Forelimb muscle (tissue), 1 donor: Measurements from ENCODE around the gene MBD2. TPM values are rescaled to one million over a fixed set of nuclear protein-coding genes. Genes with fewer than 3 reads are reported as not detected.
"Not testable (repeated sequence)": the region's sequence is repeated elsewhere in the genome, so short reads cannot be mapped to it uniquely, and the experiment has no call there.

Experiments
- DNase-seq: peaks from one replicate; pipeline ENCODE4 v3.0.0-alpha.2; 2013; ENCODE audit warnings: low read depth
- polyA plus RNA-seq: library from polyadenylated mRNA; unstranded; fragments of 120-200 nt; gene quantifications from one replicate; pipeline ENCODE4 v1.2.1, GENCODE V29; 2013; ENCODE audit not compliant: insufficient read length

MBD2 gene
- polyA plus RNA-seq, 1 donor: 40.4 TPM

DNA sequence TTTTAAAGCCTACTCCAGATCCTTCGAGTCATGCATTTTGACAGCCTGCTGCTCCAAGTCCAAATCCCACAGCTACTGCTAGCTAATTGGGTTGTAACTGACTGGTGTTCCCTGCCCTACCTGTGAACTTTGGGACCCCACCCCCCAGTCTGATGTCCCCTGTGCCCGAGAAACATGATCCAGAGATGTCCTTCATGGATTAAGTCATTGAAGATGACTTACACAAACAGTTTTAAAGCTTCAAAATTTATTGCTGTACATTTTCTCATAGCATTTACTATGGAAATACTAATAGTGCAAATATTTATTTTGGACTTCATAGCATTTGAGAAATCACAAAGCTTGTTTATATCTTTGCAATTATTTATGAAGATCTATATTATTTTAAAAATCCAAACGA lies 73.1 kb downstream of the MBD2 start:
- no peak for DNase-seq

DNA sequence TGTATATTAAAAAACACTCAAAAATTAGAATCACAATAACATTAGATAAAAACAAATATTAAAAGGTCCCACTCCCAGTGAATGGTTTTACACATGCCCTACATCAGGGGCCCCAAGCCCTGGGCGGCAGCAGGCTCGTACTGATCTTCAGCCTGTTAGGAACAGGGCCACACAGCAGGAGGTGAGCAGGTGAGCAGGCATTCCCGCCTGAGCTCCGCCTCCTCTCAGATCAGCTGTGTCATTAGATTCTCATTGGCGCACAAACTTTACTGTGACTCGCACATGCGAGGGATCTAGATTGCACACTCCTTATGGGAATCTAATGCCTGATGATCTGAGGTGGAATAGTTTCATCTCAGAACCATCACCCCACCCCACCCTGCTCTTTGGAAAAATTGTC lies 74.2 kb downstream of the MBD2 start:
- no peak for DNase-seq

DNA sequence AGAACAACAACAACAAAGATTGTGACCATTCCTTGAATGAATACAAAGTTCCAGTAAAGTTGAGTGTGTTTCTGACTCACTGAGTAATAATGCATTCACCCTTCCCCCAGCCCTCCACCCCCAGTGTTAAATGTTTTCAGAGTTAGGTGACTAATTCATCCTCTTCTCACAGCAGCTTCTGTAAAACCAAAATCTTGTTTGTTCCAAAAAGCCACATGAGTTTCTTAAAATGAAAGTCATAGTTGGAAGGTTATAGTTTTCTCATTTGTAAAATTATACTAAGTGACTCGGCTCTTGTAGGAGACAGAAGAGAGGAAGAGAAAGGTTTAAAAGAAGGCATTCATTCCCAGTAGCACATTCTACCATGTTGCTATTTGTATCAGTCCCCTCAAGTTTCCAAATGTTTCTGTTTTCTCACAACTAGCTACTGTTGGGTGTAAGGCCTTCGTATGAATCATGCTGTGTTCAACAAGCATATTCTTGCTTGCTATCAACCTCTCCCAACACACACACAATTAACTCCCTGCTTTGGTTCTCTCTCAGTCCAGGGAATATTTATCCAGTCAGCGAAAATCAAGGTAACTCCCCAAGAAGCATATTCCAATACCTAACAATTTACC lies 75.3 kb downstream of the MBD2 start:
- DNase-seq: no peak

DNA sequence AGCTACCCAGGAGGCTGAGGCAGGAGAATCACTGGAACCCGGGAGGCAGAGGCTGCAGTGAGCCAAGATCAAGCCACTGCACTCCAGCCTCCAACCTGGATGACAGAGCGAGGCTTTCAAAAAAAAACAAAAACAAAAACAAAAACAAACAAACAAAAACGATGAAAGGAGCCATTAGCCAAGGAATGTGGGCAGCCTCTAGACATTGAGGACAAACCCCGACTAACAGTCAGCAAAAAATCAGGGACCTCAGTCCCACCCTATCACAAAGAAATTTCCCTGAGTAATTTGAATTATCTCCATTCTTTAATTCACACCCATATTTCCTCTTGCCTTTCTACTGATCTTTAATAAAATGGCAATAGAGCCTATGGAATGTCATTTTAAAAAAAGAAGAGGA lies 75.8 kb downstream of the MBD2 start:
- DNase-seq: no peak

DNA sequence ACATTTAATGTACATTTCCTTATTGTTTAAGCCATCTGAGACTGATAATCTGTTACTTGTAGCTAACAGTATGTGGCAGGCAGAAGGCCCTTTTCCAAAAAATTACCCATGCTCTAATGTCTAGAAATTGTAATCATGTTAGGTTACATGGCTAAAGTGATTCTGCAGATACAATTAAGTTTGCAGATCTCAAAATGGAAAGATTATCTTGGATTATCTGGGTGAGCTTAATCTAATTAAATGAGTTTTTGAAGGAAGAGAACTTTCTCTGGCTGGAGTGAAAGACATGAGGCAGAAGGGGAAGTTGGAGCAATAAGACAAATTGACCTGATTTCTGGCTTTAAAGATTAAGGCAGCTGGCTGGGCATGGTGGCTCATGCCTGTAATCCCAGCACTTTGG lies 76.3 kb downstream of the MBD2 start:
- no peak for DNase-seq

DNA sequence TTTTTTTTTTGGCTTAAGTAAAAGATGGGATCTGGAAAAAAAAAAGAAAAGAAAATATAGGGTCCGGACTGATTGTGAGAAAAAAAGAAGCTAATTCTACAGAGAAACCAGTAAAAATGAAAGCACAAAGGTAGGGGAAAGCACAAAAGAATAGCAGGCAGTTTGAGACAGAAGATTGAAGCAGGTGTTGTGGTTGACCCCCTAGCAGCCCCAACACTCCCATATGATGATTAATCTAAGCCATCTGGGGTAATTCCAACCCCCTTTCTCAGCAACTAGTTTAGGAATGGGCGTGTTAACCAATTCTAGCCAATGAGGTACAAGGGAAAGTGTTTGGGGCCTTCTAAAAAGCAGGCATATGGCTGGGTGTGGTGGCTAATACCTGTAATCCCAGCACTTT lies 77.0 kb downstream of the MBD2 start:
- DNase-seq: no peak

DNA sequence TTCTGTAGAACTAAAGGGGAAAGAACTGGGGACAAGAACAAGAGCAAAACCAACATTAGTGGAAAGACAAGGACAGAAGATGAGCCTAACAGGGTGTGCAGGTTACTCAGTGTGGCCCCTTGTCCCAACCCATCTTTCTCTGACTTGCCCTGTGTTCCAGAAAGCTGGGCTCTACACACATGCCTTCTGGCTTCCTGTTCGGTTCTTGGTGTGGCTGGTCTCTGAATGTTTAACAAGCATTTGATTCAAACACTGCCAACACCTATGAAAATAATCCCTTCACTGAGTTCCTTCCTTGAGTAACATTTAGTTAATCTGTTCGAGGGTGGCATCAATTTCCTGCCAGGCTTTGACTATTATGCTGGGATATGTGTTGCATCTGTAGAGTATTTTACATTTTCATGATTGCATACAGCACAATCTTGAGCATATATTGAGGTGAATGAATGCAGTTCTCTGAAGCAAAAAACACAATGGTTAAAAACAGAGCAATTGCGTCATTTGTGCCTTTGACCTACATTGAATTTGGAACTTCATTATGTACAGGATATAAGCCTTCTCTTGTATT lies 83.3 kb downstream of the MBD2 start:
- DNase-seq: no peak

DNA sequence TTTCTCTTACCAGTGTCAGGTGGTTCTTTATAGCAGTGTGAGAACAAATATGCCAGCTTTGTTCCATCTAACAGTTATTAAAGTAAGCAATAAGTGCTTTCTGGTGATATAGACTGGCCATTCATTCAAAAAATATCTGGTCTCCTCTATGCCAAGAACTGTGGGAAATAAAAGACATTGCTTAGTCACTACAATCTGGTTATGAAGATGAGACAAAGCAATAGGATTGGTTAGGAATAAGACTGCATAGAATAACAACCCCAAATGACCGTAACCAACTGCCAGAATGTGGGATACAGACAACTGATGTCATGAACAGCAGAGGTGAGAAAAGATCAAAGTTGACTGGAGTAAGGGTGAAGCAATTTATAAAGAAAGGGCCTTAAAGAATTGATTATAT lies 83.8 kb downstream of the MBD2 start:
- no peak for DNase-seq

DNA sequence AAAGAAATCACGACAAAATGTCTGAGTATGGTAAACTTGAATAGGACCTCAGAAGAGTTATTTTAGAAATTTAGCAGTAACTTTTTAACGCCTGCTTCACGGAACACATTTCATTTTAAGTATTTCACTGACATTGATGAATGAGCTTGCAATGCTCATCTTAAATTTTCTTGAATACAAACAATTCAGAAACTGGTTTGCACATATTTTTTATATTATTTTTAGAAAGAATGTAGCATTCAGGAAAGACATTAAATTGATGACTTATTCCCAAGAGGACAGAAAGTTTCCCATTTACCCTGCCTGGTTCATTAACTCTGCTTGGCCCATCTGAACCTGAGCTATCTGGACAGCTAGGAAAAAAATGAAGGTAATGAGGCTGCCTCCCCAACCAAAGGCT lies 89.3 kb downstream of the MBD2 start:
- no peak for DNase-seq

DNA sequence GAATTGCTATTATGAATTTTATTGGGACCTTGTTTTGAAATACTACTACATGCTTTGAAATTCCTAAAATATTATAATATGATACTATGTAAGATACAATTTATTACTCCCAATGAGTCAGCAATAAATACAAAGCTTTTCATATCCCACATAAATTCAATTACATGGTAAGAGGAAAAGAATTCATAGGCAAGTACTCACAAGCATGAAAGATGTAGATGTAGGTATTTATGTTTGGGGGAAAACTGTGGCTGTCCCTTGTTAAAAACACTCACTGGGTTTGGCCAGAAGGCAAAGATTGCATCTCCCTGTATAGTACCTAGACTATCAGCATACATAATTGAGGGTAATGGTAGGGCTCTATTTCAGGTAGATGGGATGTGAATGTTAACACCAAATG lies 90.4 kb downstream of the MBD2 start:
- no peak for DNase-seq

DNA sequence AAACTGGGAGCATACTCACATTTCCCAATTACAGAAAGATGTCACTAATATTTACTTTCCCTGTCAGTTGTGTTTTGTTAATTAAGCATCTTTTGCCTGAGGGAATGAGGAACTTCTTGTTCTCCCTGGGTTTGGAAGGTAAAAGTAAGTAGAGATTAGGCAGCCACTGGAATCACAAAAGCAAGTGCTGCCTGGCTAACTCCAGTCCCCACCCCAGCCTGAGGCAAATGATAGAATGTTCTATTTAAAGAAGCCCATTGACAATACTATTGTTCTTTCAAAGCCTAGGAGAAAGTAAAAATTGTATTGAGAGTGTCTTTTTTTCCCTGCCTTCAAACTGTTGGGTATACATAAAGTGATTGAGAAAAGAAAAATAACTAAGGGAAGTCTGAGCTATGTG lies 93.8 kb downstream of the MBD2 start:
- no peak for DNase-seq

DNA sequence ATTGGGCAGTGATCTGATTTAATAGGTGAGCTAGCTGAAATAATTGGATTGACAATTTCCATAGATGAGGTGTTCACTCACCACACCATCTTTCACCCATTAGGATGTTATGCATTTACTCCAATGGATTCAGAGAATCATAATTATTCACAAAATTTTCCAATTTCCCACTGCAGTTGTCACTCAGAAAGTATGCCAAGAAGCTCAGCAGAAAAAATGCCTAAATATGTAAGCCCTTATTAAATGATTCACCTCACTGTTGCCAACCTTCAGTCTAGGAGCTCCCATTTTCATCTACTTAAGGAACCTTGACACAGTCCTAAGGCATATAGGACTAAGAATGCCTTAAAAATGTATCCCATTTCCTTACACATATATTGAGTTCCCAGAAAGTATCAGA lies 94.3 kb downstream of the MBD2 start:
- no peak for DNase-seq

DNA sequence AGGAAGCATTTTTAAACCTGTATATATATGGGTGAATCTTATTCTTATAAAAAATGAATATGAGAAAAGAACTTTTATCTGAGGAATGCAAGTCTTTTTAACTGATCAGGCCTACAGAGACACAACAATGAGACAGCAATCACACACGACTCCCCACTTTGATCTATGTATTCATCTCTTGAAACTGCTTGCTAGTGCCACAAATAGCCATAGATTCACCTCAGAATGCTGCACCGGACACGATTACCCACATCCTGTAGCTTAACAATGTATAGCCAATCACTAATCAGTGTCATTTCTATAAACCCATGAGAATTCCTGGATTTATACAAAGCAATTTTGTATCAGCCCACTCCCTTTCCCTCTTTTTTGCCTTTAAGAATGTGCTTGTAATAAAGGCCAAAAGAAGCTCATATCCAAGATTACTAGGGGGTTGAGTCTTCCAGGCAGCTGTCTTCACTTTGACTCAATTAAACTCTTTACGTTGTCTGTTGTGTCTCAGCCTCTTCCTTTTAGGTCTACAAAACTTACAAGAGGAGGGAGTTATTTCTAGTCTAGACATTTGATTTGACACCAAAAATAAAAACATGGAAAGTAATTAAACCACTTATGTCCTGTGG lies 94.9 kb downstream of the MBD2 start:
- no peak for DNase-seq

DNA sequence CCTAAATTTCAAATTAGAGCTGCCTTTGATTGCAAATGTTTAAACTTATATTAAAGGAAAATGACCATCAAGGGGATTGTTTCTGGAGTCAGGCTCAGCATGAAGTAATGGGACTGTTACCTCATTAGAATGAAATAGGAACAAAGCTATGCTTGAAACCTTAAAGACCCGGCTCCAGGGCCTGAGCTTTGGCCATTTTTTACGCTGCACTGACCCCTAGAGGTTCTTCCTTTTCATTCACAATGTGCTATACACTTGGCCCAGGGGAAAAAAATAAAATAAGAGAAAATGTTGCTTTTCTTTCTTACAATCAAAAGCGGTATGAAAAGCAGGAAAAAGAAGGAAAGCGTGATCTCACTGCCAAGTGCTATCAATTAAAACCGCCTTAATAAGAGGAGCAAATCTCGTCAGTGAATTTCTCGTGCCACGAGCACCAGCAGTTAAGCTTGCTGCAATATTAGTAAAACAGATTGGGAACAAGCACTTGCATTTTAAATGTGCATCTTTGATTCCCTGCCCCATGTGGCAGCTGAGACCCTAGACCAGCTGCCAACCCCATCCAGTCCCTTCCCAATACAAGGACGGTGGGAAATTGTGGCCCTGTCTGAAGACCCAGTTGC lies 96.6 kb downstream of the MBD2 start:
- peak; percentile 13 for DNase-seq

DNA sequence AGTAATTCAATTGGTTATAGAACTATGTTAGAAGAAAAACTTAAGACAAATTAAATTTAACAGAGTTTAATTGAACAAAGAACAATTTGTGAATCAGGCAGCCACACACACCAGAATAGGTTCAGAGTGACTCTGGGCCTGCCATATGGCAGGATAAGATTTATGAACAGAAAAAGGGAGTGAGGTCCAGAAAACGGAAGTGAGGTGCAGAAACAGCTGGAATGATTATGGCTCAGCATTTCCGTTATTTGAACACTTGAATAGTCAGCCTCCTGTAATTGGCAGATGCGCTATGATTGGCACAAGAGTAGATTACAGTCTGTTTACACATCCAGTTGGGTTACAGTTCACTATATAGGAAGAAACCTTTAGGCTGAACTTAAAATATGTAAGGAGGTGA lies 99.0 kb downstream of the MBD2 start:
- DNase-seq: no peak

DNA sequence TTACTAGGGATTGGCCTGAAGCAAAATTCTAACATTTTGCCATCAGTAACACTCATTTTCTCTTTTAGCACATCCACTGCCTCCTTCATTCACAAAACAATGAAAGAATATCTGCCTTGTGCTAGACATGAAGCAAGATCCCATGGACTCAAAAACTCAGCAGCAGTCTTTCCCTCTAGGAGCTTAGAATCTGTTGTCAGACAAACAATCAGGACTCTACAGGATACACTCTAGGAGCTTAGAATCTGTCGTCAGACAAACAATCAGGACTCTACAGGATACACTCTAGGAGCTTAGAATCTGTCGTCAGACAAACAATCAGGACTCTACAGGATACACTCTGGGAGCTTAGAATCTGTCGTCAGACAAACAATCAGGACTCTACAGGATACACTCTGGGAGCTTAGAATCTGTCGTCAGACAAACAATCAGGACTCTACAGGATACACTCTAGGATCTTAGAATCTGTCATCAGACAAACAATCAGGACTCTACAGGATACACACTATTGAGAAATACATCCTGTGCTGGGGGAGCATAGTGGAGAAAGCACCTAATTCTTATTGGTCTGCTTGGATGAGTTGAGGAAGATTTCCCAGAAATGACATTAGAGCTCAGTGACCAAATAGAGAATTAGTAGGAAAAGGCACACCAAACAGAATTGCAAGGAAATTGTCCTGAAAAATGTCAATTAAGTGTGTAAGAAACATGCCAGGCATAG lies 100.6 kb downstream of the MBD2 start:
- not testable (repeated sequence) for DNase-seq

DNA sequence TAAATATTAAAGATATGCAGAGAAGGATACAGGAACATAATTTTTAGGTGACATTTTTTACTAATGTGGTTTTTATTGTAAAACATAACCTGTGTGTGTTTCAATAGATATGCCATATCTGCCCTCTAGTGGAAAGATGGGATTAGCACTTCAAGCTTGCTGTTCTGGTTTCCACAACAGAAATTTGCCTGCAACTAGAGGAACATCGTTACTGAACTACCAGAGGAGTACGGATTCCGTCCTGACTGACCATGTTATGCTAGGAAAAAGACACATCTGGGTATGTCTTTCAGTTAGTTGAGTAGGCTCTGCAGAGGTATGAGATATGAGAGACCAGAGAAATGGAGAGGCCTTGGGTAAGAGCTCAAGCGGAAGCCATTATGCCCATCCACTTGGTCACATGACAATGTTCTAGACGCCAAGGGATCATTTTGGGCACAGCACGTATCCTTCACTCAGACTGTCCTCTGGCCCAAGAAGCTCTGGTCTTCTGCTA lies 104.9 kb downstream of the MBD2 start:
- peak; percentile 20 for DNase-seq

DNA sequence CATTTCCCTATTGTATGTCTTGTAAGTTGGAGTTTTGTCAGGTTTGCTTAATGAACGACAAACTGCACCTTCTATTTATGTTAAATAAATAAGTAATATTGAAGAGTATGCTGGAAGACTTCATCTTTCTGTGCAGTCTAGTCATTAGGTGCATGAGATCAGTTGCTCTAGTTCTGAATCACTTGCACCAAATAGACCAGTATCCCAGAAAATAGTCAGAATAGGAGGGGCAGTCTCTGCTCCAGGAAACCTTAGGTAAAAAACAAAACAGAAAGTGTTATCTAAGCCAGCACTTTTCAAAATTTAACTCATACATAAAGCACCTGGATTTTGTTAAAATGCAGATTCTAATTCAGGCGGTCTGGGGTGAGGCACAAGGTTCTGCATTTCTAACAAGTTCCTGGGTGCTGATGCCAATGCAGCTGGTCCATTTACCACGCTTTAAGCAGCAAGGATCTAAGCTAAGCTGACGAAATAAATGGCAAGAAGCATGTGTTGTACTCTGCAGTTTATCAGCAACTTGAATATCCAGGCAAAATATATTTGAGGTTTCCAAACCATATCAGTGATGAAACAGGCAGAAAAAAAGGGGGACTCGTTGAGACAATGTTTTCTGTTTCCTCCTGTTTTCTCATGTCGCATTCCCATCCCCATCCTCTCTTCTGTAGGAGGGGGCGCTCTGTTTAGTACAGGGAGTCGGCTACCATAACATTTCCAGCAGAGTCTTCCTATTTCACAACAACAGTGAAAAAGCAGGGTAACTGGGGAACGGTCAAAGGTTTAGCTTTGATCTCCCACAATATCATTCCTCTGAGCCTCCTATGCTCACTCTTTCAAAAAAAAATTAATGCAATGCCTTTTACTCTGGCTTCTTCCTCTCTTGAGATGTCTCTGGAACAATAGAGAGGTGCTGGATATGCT lies 106.4 kb downstream of the MBD2 start:
- no peak for DNase-seq

DNA sequence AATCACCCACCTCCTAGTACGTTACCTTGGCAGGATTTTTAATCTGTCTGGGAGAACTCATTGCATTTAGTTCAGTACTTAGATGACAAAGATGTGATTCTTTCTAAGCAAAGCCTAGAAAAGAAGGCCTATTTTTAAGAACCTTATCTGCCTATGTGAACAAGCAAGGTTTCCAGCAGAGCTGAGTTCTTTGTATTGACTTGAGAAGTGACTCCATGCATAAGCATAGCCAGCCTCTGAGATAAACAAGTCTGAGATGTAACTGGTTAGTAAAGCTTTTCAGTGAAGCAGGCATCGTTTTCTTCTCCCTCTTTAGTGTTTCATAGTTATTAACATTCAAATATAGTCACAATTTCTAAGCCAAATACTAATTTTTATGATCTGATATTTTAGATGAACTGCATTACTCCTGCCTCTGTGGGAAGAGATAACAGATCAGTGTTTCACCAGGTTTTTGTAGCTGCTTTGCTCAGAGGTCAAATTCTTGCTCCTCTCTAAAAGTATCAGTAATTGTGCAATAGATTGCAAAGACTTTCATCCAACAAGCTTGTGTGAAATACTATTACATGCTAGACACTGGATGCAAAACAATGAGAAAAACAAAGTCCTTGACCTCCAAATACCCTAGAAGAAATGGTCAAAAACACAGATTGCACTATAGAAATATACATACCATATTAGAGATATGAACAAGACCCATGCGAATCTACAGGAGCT lies 107.8 kb downstream of the MBD2 start:
- no peak for DNase-seq

DNA sequence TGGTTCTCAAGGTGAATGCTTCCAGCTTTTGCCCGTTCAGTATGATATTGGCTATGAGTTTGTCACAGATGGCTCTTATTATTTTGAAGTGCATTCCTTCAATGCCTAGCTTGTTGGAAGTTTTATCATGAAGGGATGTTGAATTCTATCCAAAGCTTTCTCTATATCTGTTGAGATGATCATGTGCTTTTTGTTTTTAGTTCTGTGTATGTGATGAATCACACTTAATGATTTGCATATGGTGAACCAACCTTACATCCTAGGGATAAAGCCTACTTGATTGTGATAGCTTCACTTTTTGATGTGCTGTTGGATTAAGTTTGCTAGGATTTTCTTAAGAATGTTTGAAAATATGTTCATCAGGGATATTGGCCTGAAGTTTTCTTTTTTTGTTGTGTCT lies 112.1 kb downstream of the MBD2 start:
- no peak for DNase-seq
